Neural crest cell (in vitro differentiated cells): ENCODE data around the gene ACP4. TPM values are rescaled to one million over a fixed set of nuclear protein-coding genes. Genes with fewer than 3 reads are reported as not detected.
"Not testable (repeated sequence)": the region's sequence is repeated elsewhere in the genome, so short reads cannot be mapped to it uniquely, and the experiment has no call there.

ENCODE experiments used
- DNase-seq: peaks from one replicate; pipeline ENCODE4 v3.0.0; 2021; ENCODE audit warnings: low read depth, mixed read lengths, low spot score
- H3K27ac Mint-ChIP-seq: one replicate; pipeline ENCODE4 v1.8.0; 2021; ENCODE audit warnings: mild to moderate bottlenecking, mixed read lengths; ENCODE audit not compliant: unreplicated experiment
- H3K27me3 Mint-ChIP-seq: 2 replicates; pipeline ENCODE4 v1.8.0; 2021; ENCODE audit warnings: low read depth, mild to moderate bottlenecking, mixed read lengths
- H3K36me3 Mint-ChIP-seq: 2 replicates; pipeline ENCODE4 v1.8.0; 2021; ENCODE audit warnings: low read depth, mild to moderate bottlenecking, mixed read lengths
- H3K4me1 Mint-ChIP-seq: 2 replicates; pipeline ENCODE4 v1.8.0; 2021; ENCODE audit warnings: mixed read lengths
- H3K4me3 Mint-ChIP-seq: one replicate; pipeline ENCODE4 v1.8.0; 2021; ENCODE audit warnings: mild to moderate bottlenecking, mixed read lengths
- H3K9me3 Mint-ChIP-seq: 2 replicates; pipeline ENCODE4 v1.8.0; 2021; ENCODE audit warnings: mixed read lengths
- CTCF ChIP-seq: fragments of 200-600 bp; sonication (generic); conservative IDR thresholded peaks from 2 replicates; pipeline ENCODE4 v1.5.0; 2021; ENCODE audit warnings: antibody characterized with exemption, mild to moderate bottlenecking
- total RNA-seq: library from RNA; stranded (reverse); gene quantifications from 2 replicates; pipeline ENCODE4 v1.2.1, GENCODE V29; 2021

Gene ACP4
- total RNA-seq, 1 donor from 2014 or later = not detected

DNA sequence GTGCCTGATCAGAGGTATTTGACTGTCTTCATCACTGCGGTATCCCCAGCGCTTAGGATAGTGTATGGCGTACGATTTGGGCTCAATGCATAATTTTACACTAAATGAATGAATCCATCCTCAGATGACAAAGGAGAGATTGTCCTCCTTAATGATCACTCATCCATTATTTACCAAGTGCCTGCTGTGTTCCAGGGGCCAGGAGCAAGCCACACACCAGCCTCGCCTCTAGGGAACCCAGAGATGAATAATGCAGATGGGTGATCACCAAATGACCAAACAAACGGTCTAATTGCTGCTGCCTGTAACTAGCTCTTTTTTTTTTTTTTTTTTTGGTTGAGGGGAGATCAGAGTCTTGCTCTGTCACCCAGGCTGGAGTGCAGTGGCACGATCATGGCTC, 25.8 kb upstream of the ACP4 start:
- no peak overlapping the region for H3K27ac Mint-ChIP-seq
- H3K4me3 Mint-ChIP-seq = no peak overlapping the region
- no peak for TF ChIP-seq CTCF
- peaks cover 4% of the 10 kb centered on the region for H3K9me3 Mint-ChIP-seq
- H3K27me3 Mint-ChIP-seq = peaks cover 12% of the 10 kb centered on the region
- no peaks in the 10 kb centered on the region for H3K4me1 Mint-ChIP-seq
- no peaks in the 10 kb centered on the region for H3K36me3 Mint-ChIP-seq
- no peak for DNase-seq

- DNase-seq = not testable (repeated sequence)
Observed at GRCh38 chr19:50766746-50767145, 23.5 kb upstream of the ACP4 start.

DNA sequence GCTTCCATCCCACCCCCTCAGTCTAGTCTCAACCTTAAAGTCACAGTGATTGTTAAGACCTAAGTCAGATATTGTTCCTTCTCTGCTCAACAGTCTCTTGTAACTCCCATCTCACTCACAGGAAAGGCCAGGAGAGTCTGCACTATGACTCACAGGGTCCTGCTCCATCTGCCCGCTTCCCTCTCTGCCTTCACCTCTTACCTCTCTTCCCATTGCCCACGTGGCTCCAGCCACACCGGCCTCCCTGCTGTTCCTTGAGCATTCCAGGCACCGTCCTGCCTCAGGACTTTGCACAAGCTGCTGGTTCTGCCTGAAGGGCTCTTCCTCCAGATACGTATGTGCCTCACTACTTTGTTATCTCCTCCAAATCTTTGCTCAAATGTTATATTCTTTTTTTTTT, 23.0 kb upstream of the ACP4 start:
- H3K4me3 Mint-ChIP-seq, H3K4me1 Mint-ChIP-seq, H3K9me3 Mint-ChIP-seq, H3K36me3 Mint-ChIP-seq, H3K27ac Mint-ChIP-seq, DNase-seq: not testable (repeated sequence)
- peaks cover 16% of the 10 kb centered on the region for H3K27me3 Mint-ChIP-seq

More at GRCh38 chr19:50766746-50767145, 23.5 kb upstream of the ACP4 start:
- not testable (repeated sequence) for H3K4me1 Mint-ChIP-seq, H3K4me3 Mint-ChIP-seq, H3K27ac Mint-ChIP-seq, H3K36me3 Mint-ChIP-seq, H3K9me3 Mint-ChIP-seq
- H3K27me3 Mint-ChIP-seq = peaks cover 16% of the 10 kb centered on the region

GRCh38 chr19:50768277-50768676, 21.9 kb upstream of the ACP4 start:
- Mint-ChIP-seq H3K27me3 (peaks cover 24% of the 10 kb centered on the region), H3K27ac (no peak overlapping the region), H3K4me1 (no peaks in the 10 kb centered on the region), H3K36me3 (no peaks in the 10 kb centered on the region), H3K4me3 (no peak overlapping the region), H3K9me3 (no peaks in the 10 kb centered on the region)
- DNase-seq = no peak
- no peak for TF ChIP-seq CTCF

DNA sequence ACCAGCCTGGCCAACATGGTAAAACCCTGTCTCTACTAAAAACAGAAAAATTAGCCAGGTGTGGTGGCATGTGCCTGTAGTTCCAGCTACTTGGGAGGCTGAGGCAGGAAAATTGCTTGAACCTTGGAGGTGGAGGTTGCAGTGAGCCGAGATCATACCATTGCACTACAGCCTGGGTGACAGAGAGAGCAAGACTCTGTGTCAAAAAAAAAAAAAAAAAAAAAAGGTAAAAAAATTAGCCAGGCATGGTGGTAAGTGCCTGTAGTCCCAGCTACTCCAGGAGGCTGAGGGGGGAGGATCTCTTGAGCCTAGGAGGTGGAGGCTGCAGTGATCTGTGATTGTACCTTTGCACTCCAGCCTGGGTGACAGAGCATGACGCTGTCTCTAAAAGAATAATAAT, 20.1 kb upstream of the ACP4 start, which contains the start of gene GPR32:
Gene GPR32 (plus strand): TSS at position 301 of the 400 bp plus-strand sequence. CDS start 137 bp downstream, outside the sequence.
- not testable (repeated sequence) for H3K27ac Mint-ChIP-seq, DNase-seq, H3K9me3 Mint-ChIP-seq, H3K36me3 Mint-ChIP-seq, H3K4me1 Mint-ChIP-seq, H3K4me3 Mint-ChIP-seq
- peaks cover 38% of the 10 kb centered on the region for H3K27me3 Mint-ChIP-seq

GRCh38 chr19:50770888-50771287, 19.3 kb upstream of the ACP4 start:
- H3K9me3 Mint-ChIP-seq = no peaks in the 10 kb centered on the region
- no peak overlapping the region for H3K4me3 Mint-ChIP-seq
- H3K4me1 Mint-ChIP-seq = no peaks in the 10 kb centered on the region
- no peak overlapping the region for H3K27ac Mint-ChIP-seq
- no peak for TF ChIP-seq CTCF
- peaks cover 45% of the 10 kb centered on the region for H3K27me3 Mint-ChIP-seq
- H3K36me3 Mint-ChIP-seq = no peaks in the 10 kb centered on the region
- DNase-seq = no peak

DNA sequence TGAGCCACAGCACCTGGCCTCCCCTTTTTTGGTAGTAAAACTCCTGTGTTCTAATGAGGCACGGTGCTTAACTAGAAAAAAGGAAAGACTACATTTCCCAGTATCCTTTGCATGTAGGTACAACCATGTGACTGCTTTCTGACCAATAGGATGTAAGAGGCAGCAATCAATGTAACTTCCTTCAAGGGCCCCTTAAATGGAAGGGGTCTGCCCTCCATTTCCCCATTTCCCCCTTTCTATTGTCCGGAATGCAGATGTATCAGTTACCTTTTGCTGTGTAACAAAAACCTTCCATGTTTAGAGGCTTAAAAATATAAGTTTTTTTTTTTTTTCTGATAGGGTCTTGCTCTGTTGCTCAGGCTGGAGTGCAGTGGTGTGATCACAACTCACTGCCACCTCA, 17.7 kb upstream of the ACP4 start:
- Mint-ChIP-seq H3K4me1 (peaks cover under 1% of the 10 kb centered on the region), H3K27ac (no peak overlapping the region), H3K36me3 (no peaks in the 10 kb centered on the region), H3K9me3 (no peaks in the 10 kb centered on the region), H3K27me3 (peaks cover 52% of the 10 kb centered on the region), H3K4me3 (no peak overlapping the region)
- no peak for DNase-seq
- no peak for TF ChIP-seq CTCF

- H3K4me3 Mint-ChIP-seq, H3K36me3 Mint-ChIP-seq, H3K9me3 Mint-ChIP-seq, H3K27ac Mint-ChIP-seq, DNase-seq, H3K4me1 Mint-ChIP-seq: not testable (repeated sequence)
- peaks cover 55% of the 10 kb centered on the region for H3K27me3 Mint-ChIP-seq
Observed at GRCh38 chr19:50772912-50773311, 17.3 kb upstream of the ACP4 start.

- H3K4me3 Mint-ChIP-seq, H3K27ac Mint-ChIP-seq, H3K4me1 Mint-ChIP-seq, DNase-seq, H3K36me3 Mint-ChIP-seq, H3K9me3 Mint-ChIP-seq: not testable (repeated sequence)
- peaks cover 61% of the 10 kb centered on the region for H3K27me3 Mint-ChIP-seq
Observed at GRCh38 chr19:50773454-50773853, 16.8 kb upstream of the ACP4 start.
